T47D (cell line): Measurements from ENCODE around the gene EAF1.
"Not testable (repeated sequence)": the region's sequence is repeated elsewhere in the genome, so short reads cannot be mapped to it uniquely, and the experiment has no call there.

Source experiments
- DNase-seq, 2 experiments: peaks; one replicate each; pipeline versions ENCODE4 v3.0.0 to v3.0.0-alpha.2; 2011 to 2012; ENCODE audit warnings: low read depth in 1 of 2, low spot score in 1 of 2
- JUND ChIP-seq: IDR thresholded peaks from 2 replicates; pipeline ENCODE4 v1.6.1; 2012; ENCODE audit warnings: low read depth
- in situ Hi-C: cut with HindIII; loops from 2 replicates; pipeline ENCODE4 v1.10.0; 2016; ENCODE audit warnings: low sequenced_read_pairs, low pct_unique_long_range_greater_than_20kb

The EAF1 gene

GRCh38 chr3:15427182-15427880, at the start of gene EAF1, which contains the start of gene METTL6:
Gene EAF1 (plus strand): TSS chr3:15427598. CDS start chr3:15427780, 182 bp downstream.
Gene METTL6 (minus strand): TSS chr3:15427544. CDS start chr3:15426511, 1,033 bp downstream.
- peak; percentile 84 to 89 for DNase-seq
- TF ChIP-seq JUND, result no peak
- in situ Hi-C loops, result no loop called here

- in situ Hi-C loops, result no loop called here
- no peak for TF ChIP-seq JUND
- peak; percentile 30 to 96 for DNase-seq
Observed at GRCh38 chr3:15377961-15378791, 49.2 kb upstream of the EAF1 start.

DNA sequence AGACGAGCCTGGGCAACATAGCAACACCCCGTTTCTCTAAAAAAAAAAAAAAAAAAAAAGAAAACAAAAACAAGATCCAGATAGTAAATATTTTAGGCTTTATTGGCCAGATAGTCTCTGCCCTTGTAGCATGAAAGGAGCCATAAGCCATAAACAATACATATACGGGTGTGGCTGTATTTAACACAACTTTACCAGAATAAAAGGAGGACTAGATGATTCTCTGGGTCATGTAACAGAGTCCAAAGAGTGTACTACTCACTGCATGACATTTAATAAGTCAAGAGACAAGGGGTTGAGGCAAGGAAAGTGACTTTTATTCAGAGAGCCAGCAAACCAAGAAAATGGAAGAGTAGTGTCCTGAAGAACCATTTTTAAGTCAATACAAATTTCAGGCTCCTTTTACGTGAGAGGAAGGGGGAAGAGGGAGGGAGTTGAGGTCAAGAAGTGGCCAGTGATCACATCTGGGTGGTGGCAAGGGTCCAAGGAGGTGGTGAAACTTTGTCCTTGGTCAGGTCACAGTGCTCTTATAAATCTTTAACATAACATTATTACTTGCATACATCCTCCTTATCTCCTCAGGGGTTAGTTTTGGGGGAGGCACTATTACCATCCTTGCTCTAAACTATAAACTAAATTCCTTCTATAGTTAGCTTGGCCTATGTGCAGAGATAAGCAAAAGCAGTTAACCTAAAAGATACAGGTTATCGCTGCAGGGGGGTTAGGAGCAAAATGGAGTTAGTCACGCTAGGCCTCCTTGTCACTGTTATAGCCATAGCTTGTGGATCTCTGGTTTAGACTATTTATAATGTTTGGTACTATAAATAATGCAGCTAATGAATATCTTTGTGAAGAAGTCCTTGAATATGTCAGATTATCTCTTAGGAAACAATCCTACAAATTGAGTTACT, 46.2 kb upstream of the EAF1 start:
- DNase-seq, result no peak
- TF ChIP-seq JUND, result no peak
- in situ Hi-C loops, result no loop called here

GRCh38 chr3:15382405-15382923, 44.9 kb upstream of the EAF1 start:
- no peak for DNase-seq
- no peak for TF ChIP-seq JUND
- in situ Hi-C loops, result no loop called here

GRCh38 chr3:15384510-15385237, 42.7 kb upstream of the EAF1 start:
- in situ Hi-C loops, result no loop called here
- DNase-seq, result no peak
- TF ChIP-seq JUND, result no peak

DNA sequence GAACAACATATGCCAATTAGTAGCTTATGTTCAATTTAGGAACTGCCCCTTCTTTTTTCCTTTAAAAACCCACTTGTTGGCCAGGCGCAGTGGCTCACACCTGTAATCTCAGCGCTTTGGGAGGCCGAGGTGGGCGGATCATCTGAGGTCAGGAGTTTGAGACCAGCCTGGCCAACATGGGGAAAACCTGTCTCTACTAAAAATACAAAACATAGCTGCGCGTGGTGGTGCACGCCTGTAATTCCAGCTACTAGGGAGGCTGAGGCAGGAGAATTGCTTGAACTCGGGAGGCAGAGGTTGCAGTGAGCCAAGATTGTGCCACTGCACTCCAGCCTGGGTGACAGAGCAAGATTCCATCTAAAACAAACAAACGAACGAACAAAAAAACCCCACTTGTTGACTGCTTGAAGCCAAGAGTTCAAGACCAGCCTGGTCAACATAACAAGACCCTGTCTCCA, 42.1 kb upstream of the EAF1 start:
- DNase-seq, in situ Hi-C loops: not testable (repeated sequence)

- in situ Hi-C loops, result no loop called here
- no peak for DNase-seq
- TF ChIP-seq JUND, result no peak
Observed at GRCh38 chr3:15385901-15386653, 41.3 kb upstream of the EAF1 start.

DNA sequence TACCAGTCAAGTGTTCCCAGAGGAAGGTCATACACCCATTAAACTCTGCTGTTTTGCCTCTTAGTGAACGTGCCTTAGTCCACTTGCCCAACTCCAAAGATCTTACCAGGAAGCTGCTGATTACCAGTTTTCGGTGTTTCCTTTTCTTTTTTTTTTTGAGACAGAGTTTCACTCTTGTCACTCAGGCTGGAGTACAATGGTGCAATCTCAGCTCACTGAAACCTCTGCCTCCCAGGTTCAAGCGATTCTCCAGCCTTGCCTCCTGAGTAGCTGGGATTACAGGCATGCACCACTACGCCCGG, 40.8 kb upstream of the EAF1 start:
- in situ Hi-C loops, DNase-seq: not testable (repeated sequence)

DNA sequence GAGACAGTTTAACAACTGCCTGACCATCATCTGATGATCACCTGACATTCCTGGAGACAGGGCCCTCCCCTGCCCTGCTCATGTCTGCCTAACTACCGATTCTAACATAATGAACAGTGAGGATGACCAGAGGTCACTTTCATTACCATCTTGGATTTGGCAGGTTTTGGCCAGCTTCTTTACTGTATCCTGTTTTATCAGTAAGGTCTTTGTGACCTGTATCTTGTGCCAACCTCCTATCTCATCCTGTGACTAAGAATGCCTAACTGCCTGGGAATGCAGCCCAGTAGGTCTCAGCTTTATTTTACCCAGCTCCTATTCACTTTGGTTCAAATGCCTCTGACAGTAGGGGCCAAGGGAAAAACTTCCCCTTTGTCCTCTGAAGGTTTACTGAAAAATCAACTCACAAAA, 40.2 kb upstream of the EAF1 start:
- in situ Hi-C loops, result no loop called here
- no peak for TF ChIP-seq JUND

GRCh38 chr3:15387735-15388134, 39.7 kb upstream of the EAF1 start:
- DNase-seq, result no peak
- TF ChIP-seq JUND, result no peak
- in situ Hi-C loops, result no loop called here

More for the DNA sequence above, 40.2 kb upstream of the EAF1 start:
- DNase-seq, result no peak

DNA sequence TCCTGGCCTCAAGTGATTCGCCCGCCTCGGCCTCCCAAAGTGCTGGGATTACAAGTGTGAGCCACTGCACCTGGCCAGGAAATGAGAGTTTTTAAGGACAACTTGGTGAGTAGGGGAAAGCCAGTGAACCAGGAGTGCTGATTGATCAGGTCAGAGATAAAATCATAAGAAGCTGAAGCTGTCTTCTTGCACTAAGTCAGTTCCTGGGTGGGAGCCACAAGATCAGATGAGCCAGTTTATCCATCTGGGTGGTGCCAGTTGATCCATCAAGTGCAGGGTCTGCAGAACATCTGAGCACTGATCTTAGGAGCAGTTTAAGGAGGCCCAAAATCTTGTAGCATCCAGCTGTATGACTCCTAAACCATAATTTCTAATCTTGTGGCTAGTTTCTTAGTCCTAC, 39.1 kb upstream of the EAF1 start:
- in situ Hi-C loops, result not testable (repeated sequence)

GRCh38 chr3:15390460-15390859, 36.9 kb upstream of the EAF1 start:
- DNase-seq, result no peak
- no peak for TF ChIP-seq JUND
- in situ Hi-C loops, result no loop called here

More for the DNA sequence above, 39.1 kb upstream of the EAF1 start:
- DNase-seq, result not testable (repeated sequence)
